Pulmonary artery endothelial cell (primary cell): ENCODE measurements around the gene C22orf42. TPM values are rescaled to one million over a fixed set of nuclear protein-coding genes. Genes with fewer than 3 reads are reported as not detected.
"Not testable (repeated sequence)": the region's sequence is repeated elsewhere in the genome, so short reads cannot be mapped to it uniquely, and the experiment has no call there.

Experiments
- DNase-seq: peaks from one replicate; pipeline ENCODE4 v3.0.0-alpha.2; 2011; ENCODE audit warnings: low read depth, low spot score
- total RNA-seq: library from RNA; depleted of rRNA; stranded (reverse); fragments of >200 nt; gene quantifications from 2 replicates; pipeline ENCODE4 v1.2.3, GENCODE V29; 2014

C22orf42 gene, protein sequence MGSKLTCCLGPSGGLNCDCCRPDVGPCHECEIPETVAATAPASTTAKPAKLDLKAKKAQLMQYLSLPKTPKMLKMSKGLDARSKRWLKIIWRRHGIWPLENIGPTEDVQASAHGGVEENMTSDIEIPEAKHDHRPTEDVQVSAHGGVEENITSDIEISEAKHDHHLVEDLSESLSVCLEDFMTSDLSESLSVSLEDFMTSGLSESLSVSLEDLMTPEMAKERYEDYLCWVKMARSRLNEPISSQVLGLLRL
- not detected in 2 replicates for total RNA-seq

DNA sequence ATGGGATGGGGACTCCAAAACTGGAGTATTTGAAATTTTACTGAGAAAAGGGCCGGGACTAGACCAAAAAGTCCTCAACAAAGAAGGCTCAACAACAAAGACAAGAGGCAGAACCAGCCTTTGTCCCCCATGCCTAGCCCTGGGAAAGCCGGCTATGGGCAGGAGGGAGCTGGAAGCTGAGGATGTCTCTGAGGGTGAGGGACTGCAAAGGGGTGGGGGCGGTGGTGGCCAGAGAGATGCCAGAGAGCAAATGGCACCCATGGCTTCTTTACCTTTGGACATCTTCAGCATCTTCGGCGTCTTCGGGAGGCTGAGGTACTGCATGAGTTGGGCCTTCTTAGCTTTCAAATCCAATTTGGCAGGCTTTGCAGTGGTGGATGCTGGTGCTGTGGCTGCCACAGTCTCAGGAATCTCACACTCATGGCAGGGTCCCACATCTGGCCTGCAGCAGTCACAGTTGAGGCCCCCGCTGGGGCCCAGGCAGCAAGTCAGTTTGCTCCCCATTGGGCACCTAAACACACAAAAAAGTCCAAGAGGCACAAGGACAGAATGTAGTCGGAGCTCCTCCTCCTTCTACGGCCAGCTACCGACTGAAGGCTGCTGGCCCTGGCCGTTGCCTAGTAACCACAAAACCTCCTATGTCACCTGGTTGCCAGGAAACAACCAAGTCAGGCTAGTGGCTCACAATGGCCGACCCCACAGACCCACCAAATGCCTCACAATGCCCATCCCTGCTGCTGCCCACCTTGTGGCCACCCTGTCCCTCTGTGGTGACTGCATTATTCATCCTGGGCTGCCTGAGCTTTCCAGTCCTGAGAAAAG lies at the start of gene C22orf42:
C22orf42 (minus strand) TSS at position 592 of the 822 bp plus-strand sequence; CDS start at position 504, 88 bp downstream.
- no peak for DNase-seq

DNA sequence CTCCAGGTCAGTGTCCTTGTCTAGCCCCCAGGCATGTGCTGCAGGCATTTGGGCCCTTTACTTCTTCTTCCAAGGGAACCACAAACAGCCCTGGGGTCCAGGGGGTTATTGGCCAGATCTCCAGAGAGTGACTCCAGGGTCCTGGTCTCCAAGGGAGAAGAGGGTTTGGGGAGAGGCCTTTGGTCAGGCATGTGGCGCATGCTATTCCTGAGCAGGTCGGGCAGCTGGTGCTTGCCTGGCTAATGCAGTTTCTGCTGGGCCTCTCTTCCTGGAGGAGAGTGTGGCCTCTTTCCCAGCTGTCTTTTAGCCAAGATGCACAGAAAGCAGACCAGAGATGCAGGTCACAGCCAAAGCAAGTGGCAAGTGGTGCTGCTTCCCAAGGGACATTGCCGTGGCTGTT lies 49.6 kb upstream of the C22orf42 start:
- no peak for DNase-seq

DNA sequence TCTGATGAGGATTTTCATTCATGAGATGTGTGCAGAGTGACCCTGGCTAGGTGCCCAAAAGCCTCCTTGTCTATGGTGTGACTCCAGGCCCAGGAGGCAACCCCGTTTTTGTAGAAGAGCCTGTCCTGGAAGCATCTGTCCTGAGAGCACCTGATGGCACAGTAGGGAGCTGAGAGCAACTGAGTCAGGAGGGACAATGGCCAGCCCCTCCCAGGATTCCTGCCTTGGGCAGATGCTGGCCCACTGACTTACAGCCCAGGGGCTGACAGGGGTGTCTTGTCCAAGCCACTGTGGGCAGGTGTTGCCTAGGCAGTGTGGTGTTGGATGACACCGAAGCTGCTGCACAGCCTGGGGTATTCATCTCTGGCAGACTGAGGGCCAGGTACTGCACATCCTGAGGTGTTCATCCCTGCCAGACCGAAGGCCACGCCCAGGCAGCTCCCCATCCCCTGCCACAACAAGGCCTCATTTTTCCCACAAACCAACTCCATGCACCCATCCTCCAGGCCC lies 48.9 kb upstream of the C22orf42 start:
- no peak for DNase-seq

DNA sequence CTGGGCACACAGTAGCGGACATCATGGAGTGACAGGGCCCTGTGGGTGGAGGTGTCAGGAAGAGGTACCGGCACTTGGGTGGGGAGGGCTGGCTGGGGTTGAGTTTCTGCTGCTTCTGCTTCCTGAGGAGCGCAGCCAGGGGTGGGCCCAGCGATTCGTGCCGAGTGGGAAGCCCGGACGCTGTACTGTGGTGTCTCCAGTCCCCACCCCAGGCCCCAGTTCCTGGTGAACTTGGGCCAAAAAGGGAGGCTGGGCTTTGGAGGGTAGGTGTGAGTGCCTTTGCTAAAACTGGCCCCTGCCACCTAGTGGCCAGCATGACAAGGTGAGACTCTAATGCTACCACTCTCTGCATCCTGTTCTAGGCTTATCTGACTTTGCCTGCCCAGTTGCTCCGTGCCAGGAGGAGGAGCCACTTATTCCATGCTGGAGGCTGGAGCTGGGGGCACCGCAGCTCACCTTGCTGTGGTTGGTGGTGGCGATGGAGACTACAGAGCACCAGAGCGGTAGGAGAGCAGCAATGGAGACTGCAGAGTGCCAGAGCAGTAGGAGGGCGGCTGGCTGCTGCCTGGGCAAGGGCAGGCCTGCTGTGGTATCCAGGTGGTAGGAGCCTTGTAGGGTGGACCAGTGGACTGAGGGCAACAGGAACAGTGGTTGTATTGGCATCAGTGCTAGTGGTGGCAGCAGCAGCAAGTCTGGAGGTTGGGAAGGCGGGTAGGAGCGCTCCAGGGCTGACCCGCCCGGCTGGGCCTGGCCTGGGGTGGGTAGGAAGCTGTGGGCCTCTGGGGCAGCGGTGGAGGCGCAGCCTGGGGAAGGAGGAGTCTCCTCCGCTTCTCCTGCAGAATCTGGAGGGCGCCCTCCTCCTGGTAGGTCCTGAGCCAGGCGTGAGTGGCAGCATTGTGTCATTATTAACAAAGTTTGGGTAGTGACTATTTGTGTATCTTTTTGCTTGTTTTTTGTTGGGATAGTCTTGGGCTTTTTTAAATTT lies 48.0 kb upstream of the C22orf42 start:
- no peak for DNase-seq

DNA sequence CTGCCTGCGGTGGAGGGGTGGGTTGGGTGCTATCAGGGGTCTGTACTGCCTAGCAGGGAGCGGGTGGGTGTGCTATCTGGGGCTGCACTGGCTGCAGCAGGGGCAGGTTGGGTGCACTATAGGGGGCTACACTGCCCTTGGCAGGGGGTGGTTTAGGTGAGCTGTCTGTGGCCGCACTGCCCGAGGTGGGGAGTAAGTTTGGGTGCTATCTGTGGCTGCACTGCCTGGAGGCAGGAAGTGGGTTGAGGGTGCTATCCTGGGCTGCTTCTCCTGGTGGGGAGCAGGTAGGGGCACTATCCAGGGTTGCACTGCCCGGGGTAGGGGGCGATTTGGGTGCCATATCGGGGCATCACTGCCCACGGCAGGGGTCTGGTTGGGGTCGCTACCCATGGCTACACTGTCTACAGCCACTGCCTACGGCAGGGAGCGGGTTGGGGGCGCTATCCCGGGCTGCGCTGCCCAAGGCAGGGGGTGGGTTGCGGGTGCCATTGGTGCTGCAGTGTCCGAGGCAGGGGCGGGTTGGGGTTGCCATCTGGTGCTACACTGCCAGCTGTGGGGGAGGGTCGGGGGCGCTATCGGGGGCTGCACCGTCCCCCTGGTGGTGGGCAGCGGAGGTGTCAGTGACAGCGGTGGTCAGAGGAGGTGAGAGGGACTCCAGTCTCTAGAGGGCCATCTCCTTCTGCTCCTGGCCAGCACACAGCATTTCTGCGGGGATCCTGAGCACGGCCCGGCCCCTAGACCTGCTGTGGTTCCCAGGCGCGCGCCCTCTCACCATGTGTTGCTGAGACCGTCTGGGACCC lies 47.1 kb upstream of the C22orf42 start:
- no peak for DNase-seq

DNA sequence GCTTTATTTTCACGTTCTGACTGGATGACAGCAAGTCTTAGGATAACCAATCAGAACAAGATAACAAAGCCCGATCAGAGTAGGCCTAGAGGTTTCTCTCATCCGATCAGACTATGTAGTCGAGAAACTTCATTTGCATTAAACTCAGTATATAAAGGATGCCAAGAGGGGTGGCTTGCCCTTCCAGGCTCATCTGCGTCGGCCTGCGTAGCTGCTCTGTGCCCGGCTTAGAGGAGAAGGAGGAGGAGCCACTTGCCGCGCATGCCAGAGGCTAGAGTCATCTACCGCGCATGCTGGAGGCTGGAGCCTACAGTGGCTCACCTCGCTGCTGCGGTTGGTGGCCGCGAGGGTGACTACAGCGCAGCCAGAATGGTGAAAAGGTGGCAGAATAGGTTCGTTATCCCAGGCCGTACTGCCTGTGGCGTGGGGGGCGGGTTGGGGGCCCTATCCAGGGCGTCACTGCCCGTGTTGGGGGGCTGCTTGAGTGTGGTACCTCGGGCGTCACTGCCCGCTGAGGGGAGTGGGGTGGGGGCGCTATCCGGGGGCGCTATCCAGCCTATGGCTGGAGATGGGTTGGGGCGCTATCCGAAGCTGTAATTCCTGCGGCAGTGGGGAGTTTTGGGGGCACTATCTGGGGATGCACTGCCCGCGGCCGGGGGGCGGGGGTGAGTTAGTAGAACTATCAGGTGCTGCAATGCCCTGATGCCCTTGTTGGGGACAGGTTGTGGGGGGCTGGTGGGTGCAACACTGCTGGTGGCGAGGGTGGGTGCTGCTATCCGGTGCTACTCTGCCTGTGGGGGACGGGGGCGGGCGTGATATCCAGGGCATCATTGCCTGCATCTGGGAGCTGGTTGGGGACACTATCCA lies 46.0 kb upstream of the C22orf42 start, which contains the start of gene RFPL2:
RFPL2 (minus strand) TSS at position 218 of the 867 bp plus-strand sequence. CDS start 2,622 bp downstream, outside the sequence.
- DNase-seq: no peak

DNA sequence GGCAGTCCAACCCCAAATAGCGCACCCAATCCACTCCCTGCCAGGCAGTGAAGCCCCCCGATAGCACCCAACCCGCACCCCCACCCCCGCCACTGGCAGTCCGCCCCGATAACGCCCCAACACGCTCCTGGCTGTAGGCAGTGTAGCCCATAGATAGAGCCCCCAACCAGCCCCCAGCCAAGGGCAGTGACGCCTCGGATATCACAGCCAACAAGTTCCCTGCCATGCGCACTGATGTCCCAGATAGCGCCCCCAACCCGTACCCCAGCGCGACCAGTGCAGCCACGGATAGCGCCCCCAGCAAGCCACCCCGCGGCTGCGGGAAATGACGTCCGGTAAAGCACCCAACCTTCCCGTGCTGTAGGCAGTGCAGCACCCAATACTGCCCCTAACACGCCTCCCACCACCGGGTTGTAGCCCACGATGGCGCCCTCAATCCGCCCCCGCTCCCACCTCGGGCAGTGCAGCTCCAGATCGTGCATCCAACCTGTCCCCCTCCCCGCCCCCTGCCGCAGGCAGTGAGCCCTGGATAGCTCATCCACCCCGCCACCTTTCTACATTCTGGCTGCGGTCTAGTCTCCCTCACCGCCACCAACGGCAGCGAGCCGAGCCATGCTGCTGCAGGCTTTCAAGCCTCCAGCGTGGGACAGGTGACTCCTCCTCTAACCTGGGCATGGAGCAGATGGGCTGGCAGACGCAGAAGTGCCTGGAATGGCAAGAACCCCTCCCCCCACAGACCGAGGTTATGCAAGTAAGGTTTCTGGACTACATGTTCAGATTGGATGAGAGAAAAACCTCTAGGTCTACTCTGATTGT lies 45.1 kb upstream of the C22orf42 start:
- no peak for DNase-seq

DNA sequence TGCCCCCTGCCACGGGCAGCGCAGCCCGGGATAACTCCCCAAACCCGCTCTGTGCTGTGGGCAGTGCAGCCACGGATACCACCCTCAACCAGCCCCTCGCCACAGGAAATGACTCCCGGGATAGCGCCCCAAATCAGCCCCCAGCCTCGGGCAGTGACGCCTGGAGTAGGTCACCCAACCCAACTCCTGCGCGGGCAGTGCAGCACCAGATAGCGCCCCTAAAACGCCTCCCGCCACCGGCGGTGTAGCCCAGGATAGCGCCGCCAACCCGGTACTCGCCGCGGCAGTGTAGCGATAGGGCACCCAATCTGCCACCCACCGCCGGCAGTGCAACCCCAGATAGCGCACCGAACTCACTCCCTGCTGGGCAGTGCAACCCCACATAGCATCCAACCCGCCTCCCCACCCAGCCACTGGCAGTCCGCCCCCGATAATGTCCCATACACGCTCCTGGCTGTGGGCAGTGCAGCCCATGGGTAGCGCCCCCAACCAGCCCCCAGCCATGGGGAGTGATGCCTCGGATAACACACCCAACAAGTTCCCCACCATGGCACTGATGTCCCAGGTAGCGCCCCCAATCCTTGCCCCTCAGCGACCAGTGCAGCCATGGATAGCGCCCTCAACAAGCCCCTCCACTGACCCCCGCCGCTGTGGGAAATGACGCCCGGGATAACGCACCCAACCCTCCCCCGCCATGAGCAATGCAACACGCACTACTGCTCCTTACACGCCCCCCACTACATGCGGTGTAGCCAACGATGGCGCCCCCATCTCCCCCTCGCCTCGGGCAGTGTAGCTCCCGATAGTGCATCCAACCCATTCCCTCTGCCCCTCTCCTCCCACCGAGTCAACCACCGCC lies 44.3 kb upstream of the C22orf42 start:
- DNase-seq: no peak

DNA sequence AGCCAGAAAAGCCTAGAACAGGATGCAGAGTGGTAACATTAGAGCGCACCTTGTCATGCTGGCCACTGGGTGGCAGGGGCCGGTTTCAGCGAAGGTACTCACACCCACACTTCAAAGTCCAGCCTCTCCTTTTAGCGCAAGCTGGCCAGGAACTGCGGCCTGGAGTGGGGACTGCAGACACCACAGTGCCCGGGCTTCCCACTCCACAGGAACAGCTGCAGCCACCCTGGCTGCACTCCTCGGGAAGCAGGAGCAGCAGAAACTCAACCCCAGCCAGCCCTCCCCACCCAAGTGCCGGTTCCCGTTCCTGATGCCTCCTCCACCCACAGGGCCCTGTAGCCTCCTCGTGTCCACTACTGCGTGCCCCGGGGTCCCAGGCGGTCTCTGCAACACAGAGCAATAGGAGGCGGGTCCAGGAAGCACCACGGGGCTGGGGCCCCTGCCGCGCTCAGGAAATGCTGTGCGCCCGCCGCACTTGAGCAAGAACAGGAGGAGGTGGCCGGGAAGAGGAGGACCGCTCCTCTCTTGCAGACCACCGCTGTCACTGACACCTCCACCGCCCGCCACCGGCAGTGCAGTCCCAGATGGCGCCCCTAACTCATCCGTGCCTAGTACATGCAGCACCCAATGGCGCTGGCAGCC lies 43.6 kb upstream of the C22orf42 start:
- DNase-seq: no peak

DNA sequence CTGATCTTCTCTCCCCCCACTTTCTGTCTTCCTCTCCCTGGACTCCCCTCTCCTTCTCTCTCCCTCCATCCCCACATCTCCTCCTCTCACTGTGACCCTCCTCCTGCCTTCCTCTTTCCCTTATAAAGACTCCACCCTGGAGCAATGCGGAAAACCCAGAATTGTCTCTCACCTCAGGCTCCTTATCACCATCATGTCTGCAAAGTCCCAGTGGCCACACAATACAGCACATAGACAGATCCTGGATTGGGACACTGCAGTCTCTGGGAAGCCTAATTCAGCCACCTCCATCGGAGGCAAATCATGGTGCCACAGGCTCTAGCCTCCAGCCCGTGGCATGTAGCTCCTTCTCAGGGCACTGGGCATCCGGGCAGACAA lies 43.0 kb upstream of the C22orf42 start:
- no peak for DNase-seq

DNA sequence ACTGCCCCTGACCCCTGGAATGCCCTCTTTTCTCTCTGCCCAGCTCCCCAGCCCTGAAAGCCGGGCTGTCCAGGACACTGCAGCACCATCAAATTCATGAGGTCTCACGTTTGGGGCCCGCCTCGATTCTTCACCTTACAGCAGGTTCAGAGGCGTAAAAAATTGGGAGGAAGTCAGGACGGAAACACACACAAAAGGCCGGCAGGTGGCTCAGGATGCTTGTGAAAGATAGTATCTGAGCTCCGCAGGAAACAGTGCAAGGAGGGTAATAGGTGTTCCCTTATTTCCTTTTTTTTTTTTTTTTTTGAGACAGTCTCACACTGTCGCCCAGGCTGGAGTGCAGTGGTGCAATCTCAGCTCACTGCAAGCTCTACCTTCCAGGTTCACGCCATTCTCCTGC lies 41.6 kb upstream of the C22orf42 start:
- DNase-seq: no peak

DNA sequence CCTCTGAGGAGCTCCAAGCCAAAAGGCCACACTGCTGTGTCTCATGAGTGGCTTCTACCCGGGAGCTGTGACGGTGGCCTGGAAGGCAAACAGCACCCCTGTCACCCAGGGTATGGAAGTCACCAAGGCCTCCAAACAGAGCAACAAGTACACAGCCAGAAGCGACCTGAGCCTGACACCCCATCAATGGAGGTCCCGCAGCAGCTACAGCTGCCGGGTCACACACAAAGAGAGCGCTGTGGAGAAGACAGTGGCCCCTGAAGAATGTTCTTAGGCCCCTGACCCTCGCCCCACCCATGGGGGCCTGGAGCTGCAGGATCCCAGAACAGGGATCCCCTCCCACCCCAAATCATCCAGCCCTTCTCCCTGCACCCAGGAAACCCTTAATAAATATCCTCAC lies 40.9 kb upstream of the C22orf42 start:
- no peak for DNase-seq

DNA sequence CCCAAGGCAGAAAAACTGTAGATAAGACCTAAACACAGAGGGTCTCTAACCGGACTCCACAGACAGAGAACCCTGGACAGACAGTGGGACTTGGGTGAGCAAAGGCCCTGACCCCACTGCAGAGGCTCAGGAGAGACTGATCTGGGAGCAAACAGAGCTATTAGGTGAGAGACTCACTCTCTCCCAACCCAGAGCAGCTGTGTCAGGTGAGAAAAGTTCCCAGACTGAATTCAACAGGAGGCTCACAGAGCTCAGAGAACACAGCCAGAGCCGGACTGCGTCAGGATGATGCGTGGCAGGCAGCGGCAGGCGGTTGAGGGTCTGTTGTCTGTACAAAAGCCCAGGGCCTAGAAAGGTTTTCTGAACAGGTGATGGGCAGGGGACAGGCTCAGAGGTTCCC lies 40.2 kb upstream of the C22orf42 start:
- no peak for DNase-seq

DNA sequence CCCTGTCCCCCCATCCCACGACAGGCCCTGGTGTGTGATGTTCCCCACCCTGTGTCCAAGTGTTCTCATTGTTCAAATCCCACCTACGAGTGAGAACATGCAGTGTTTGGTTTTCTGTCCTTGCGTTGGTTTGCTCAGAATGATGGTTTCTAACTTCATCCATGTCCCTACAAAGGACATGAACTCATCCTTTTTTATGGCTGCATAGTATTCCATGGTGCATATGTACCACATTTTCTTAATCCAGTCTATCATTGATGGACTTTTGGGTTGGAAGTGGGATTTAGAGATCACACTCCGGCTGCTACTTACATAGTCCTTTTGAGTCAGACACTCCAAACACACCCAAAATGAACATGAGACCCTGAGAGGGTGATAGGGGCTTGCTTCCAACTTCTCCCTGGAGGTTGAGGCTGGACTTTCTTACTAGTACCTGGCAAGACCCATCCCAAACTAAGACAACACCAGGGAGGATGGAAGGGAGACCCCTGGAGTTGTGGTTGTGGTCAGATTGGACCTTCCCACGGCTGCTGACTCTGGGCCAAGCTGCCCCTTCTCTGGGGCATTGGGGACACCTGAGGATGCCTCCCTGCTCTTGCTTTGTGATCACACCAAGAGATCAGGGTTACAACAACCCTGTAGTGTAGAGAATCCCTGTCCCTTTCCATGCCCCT lies 38.6 kb upstream of the C22orf42 start:
- DNase-seq: not testable (repeated sequence)

DNA sequence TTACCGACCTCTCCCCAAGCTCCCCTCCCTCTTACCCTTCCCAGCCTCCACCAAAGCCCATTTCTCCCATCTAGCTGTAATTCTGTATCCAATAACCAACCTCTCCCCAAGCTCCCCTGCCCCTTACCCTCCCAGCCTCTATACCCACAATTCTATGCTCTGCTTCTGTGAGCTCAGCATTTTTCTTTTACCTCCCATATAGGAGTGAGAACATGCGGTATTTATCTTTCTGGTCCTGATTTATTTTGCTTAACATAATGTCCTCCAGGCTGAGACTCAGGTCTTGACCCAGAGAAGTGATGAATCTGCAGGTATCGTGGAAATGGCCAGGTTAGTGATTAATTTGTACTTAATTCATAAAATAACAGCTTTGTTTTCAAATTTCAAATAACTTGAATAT lies 36.8 kb upstream of the C22orf42 start:
- not testable (repeated sequence) for DNase-seq

DNA sequence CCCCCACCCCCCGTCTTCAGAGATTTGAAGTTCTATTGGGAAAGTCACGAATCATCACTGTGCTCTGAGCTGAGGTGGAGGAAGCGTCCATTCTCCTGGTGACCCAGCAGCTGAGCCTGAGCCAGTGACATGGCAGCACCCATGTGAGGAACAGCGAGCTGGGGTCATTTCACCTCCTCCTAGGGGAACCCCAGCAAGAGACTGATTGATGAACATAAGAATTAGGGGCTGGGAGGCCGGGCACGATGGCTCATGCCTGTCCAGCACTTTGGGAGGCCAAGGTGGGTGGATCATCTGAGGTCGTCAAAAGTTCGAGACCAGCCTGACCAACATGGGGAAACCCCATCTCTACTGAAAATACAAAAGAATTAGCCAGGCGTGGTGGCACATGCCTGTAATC lies 34.2 kb upstream of the C22orf42 start:
- DNase-seq: not testable (repeated sequence)

DNA sequence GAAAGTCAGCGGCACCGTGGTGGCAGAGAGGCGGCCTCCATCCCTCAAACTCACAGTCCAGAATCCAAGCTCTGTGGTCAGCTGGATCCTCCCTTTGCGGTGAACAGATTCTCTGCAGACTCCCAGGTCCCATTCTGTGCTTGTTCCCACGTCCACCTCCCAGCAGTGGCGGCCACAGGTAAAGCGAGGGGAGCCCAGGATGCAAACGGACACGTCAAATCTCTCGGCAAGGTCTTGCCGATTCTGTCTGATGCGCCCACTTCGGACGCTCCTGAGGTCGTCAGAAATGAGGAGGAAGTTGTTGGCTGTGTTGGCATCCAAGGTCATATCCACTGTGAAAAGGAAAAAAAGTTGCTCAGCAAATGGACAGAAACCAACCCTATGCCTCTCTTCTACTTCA lies 31.9 kb upstream of the C22orf42 start:
- not testable (repeated sequence) for DNase-seq
